Astrocyte of the spinal cord (primary cell): ENCODE data around the gene ISCA1.

Source experiments
- DNase-seq: peaks from one replicate; pipeline ENCODE4 v3.0.0; 2011; ENCODE audit warnings: low read depth, low spot score
- H3K4me3 ChIP-seq: 2 replicates; pipeline ENCODE4 v1.5.1; 2011; ENCODE audit warnings: low read depth, mild to moderate bottlenecking, low read length, moderate library complexity
- CTCF ChIP-seq: IDR thresholded peaks from 2 replicates; pipeline ENCODE4 v1.5.1; 2012; ENCODE audit warnings: low read depth, mild to moderate bottlenecking, low read length, inconsistent platforms
- in situ Hi-C: cut with HindIII; loops from 2 replicates; pipeline ENCODE4 v1.10.0; 2017; ENCODE audit warnings: low sequenced_read_pairs

Gene ISCA1

GRCh38 chr9:86277072-86277471, 5.3 kb downstream of the ISCA1 start:
- no peak for DNase-seq
- in situ Hi-C loops = no loop called here
- TF ChIP-seq CTCF = no peak
- H3K4me3 ChIP-seq = no peak overlapping the region

DNA sequence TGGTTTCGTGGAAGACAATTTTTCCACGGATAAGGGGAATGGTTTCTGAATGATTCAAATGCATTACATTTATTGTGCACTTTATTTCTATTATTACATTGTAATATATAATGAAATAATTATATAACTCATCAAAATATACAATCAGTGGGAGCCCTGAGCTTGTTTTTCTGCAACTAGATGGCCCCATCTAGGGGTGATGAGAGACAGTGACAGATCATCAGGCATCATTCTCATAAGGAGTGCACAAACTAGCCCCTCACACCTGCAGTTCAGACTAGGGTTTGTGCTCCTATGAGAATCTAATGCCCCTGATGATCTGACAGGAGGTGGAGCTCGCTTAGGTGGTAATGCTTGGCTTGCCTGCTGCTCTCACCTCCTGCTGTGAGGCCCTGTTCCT, 6.4 kb downstream of the ISCA1 start:
- H3K4me3 ChIP-seq = no peak overlapping the region
- peak; percentile 32 for TF ChIP-seq CTCF
- no peak for DNase-seq
- in situ Hi-C loops = no loop called here

DNA sequence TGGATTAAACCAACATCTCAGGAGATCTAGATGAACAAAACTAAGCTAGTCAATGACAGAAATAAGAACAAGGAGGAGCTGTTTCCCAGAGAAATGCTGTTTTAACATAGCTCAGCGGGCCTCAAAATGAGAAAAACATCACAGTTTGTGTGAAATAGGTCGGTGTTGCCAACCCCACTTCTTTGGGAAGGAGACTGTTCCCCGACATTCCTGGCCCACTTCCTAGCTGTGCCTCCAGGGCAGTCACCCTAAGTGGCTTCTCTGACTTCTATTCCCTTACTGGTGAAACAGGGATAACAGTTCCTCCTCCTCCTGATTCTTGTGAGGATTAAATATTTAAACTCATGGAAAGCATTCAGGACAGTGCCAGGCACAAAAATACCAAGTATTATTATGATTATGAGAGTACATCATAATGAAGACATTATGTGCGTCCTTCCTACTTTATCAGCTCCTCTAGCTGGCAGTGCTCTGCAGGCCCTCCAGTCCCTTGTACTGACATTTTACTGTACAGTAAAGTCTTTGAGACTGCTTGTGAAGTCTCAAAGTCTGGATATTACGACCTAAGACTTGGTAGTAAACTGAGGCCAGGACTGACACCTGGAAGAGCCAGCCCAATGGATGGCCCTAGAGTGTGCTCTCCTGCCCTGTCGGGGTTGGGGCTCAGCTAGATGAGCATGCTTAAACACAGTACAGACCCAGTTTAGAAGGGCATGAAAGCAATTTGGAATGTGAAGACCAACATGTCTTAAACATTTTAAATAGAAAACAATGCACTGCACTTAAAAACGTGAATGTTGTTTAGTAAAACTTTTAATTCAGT, 7.3 kb downstream of the ISCA1 start:
- in situ Hi-C loops = no loop called here
- H3K4me3 ChIP-seq = no peak overlapping the region
- TF ChIP-seq CTCF = no peak
- DNase-seq = no peak

DNA sequence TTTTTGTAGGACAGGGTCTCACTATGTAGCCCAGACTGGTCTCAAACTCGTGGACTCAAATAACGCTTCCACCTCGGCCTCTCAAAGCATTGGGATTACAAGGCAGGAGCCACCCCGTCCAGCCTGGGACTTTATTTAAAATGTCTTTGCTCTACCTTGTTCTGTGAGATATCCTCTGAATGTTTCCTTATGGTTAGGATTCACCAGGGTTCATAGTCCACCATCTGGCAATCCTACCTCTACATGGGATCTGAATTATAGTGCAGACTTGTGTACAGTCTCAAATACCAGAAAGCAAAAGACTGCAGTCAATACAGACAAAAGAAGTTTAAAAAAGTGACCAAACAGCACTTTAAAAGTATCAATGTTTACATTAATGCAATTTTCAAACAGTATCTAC, 10.1 kb downstream of the ISCA1 start:
- no peak for TF ChIP-seq CTCF
- H3K4me3 ChIP-seq = no peak overlapping the region
- in situ Hi-C loops = no loop called here
- DNase-seq = no peak

DNA sequence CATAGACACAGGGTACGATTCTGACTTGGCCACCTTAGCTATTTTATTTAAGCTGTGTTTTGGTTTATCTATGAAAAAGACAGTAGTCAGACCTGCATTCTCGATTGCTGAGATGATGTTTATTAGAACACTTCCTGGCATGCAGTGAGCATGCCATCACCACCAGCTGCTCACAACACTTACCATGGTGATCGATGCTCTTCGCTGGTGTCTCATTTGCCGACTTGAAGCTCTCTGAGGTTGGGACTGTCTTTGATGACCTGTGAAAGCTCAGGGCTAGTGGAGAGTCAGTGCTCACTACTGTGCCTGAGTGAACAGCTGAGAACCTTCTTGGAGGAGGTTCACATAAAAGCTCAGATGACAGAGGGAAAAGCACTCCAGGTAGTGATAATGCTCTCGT, 18.5 kb downstream of the ISCA1 start:
- in situ Hi-C loops = no loop called here
- no peak overlapping the region for H3K4me3 ChIP-seq
- no peak for TF ChIP-seq CTCF
- no peak for DNase-seq

DNA sequence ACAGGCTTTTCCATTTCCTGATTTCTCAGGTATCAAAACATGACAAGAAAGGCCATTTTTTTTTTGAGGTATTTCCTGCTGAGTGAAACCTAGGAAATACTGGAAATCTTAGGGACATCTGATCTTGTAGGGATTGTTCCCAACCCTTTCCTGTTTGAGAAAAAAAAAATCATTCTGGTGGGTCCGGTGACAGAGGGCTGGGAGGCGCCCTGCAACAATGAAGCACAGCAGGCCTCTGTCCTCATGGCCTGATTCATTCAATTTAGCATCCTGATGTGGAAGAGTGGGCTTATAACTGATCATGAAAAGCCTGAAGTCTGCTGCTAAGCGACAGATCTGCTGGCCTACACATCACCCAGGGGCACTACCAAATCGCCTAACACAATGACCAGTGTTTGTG, 19.8 kb downstream of the ISCA1 start:
- no peak overlapping the region for H3K4me3 ChIP-seq
- TF ChIP-seq CTCF = no peak
- no peak for DNase-seq
- in situ Hi-C loops = no loop called here

GRCh38 chr9:86259557-86259956, 22.8 kb downstream of the ISCA1 start, which contains the start of gene C9orf153:
C9orf153 (minus strand) TSS chr9:86259657; CDS start chr9:86229603, 30,054 bp downstream.
- DNase-seq = no peak
- no peak for TF ChIP-seq CTCF
- H3K4me3 ChIP-seq = no peak within 1 kb of the TSS
- in situ Hi-C loops = no loop called here
